GM21447 (cell line): ENCODE results near the gene HS3ST3A1.
"Not testable (repeated sequence)": the region's sequence is repeated elsewhere in the genome, so short reads cannot be mapped to it uniquely, and the experiment has no call there.

Source experiments
- ATAC-seq: cut with Tn5 transposase; IDR thresholded peaks from one replicate; pipeline ENCODE4 v1.9.1; 2021; ENCODE audit not compliant: unreplicated experiment

Gene HS3ST3A1

GRCh38 chr17:13496553-13497056 lies 105.1 kb downstream of the HS3ST3A1 start:
- not testable (repeated sequence) for ATAC-seq

DNA sequence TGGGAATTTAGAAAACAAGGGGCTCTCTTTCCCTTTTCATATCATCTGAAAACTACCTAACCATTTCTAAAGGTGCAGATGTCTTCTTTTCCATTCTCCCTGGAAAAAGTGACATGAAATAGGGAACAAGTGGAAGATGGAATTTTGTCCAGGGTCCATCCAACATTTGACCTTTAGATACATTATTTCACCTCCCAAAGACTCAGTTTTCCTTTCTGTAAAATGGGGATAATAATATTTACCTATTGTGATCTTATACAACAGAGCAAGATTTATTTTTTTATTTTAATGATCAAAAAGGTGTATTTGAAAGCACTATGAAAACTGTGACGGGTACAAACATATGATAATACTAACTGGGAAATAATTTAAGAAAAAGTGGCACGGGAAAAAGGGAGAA lies 106.3 kb downstream of the HS3ST3A1 start:
- no peak for ATAC-seq

DNA sequence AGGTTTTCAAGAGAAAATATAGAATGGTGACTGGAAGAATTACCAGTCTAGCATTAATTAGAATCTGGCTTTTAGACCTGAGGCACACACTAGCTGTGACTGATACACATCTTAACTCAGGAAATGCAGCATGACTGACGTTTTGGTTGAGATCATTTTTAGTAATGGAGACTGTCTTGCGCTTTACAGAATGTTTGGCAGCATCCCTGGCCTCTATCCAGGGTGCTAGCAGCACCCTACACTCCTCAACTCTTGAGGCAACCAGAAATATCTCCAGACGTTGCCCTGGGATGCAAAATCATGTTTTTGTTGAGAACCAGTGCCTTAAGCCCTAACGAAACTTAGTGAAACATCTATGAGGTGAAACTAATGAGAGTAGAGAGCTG lies 109.0 kb downstream of the HS3ST3A1 start:
- no peak for ATAC-seq

DNA sequence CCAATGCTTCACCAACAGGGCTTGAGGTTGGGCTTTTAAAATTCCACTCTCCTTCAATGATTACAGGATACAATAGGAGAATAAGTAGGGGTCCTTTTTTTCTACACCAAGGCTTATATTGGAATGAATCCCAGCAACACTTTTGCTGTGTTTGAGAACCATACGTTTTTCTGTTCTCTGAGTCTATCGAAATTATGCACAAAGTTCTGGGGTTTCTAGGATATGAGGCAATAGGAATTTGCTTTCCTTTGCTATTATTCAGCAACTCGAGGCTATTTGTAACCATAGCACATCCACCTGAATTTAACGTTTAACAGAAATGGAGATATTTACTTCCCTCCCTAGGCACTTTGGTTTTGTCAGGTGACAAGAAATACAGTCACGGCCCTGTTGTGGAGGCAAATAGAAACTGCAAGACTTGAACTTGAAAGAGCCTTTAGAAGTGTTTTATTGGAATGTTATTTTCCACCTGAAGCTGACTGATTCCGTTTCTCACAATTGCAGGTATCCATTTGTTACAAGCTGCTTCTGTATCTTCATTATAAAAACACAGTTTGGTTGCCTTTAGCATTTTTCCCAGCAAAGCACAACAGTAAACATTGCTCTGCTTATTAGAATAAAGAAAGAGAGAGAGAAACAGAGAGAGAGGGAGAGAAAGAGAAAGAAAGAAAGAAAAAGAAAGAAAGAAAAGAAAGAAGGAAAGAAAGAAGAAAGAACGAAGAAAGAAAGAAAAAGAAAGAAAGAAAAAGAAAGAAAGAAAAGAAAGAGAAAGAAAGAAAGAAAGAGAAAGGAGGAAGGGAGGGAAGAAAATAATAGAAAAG lies 109.6 kb downstream of the HS3ST3A1 start:
- no peak for ATAC-seq

DNA sequence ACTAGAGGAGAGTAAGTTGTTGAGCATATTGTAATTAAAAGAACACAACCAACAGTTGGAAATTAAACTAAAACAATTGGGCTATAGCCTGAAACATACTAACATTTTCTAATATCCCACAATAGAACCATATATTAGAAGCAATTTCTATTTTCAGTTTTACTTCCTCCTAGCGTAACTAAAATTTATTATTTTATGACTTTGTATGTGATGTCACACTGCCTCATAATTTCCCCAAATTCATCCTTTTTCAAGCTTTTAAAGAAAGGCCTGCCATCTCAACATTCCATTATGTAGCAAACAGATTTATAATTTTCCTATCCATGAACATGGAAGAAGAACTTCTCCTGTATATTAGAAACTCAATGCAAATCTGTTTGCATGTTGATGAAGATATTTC lies 110.2 kb downstream of the HS3ST3A1 start:
- no peak for ATAC-seq

GRCh38 chr17:13490906-13491482 lies 110.7 kb downstream of the HS3ST3A1 start:
- no peak for ATAC-seq

- ATAC-seq, result no peak
Measured at GRCh38 chr17:13490427-13490826, 111.3 kb downstream of the HS3ST3A1 start.

- ATAC-seq, result no peak
Measured at GRCh38 chr17:13485327-13485726, 116.4 kb downstream of the HS3ST3A1 start.

DNA sequence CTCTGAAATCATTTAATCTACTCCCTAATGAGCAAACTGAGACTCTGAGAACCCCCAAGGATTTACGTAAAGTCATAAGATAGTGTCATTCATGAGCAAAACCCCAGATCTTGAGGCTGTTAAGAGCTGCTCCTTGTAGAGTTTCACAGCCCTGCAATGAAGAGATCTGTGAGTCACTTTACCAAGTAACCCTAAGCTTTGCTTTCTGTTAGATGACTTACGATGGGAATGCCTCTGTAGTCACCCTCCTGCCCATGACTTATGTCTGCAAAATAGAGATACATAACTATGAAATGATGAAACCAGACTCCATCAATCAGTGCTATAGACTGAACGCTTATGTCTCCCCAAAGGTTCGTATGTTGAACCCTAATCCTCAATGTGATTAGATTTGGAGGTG lies 117.7 kb downstream of the HS3ST3A1 start:
- ATAC-seq, result no peak

- ATAC-seq, result no peak
Measured at GRCh38 chr17:13480877-13481276, 120.9 kb downstream of the HS3ST3A1 start.

- ATAC-seq, result no peak
Measured at GRCh38 chr17:13478326-13478830, 123.4 kb downstream of the HS3ST3A1 start.

GRCh38 chr17:13477180-13477611 lies 124.5 kb downstream of the HS3ST3A1 start:
- ATAC-seq, result no peak

GRCh38 chr17:13476720-13477119 lies 125.0 kb downstream of the HS3ST3A1 start:
- no peak for ATAC-seq

DNA sequence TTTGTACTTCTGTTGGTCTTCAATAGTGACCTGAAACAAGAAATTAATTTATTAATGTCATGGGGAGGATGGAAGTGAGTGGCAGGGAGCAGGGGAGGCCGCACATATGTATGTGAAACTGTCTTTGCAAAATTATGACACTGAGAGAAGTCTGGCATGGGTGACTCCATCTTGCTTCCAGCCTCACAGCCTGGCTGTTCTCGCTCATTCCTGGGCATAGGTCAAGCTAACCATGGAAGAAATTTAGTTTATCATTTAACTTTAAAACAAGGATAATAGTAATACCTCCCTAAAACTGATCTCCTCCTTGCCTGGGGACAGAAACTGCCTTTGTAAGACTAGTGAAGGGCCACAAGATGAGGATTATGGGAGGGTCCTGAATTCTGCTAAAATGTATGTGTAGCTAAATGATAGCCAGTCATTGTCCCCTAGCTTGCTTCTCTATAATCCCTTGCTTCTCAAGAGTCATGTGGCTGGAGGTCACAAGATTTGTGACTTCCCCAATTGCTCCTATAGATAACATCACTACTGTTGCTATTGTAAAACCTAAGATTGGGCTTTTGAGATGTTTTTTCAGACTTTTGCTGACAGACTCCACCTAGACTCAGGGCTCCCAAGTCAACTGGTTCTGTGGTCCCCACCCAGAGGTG lies 126.0 kb downstream of the HS3ST3A1 start:
- no peak for ATAC-seq

- ATAC-seq, result no peak
Measured at GRCh38 chr17:13474073-13474800, 127.5 kb downstream of the HS3ST3A1 start.

- no peak for ATAC-seq
Measured at GRCh38 chr17:13465678-13466077, 136.1 kb downstream of the HS3ST3A1 start.

DNA sequence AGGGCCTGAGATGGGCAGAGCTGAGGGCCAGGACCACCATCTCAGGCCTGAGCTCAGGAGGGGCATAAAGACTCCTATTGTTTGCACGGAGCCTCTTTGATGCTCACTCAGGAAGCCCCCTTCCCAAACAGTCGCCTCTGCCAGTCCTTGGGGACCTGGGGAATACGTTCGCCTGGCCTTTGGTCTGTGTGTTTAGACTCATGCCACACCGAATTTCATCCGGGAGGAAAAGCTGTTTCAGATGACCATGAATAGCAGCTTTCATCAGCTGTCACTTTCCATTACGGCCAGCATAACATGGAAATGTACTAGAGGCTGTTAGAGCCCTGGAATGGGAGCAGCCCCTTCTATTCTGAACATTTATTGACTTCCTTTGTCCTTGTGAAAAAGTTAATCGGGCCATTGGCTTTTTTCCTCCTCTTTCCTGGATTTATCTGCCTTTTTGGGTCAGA lies 139.0 kb downstream of the HS3ST3A1 start:
- ATAC-seq, result no peak

- no peak for ATAC-seq
Measured at GRCh38 chr17:13462146-13462545, 139.6 kb downstream of the HS3ST3A1 start.

DNA sequence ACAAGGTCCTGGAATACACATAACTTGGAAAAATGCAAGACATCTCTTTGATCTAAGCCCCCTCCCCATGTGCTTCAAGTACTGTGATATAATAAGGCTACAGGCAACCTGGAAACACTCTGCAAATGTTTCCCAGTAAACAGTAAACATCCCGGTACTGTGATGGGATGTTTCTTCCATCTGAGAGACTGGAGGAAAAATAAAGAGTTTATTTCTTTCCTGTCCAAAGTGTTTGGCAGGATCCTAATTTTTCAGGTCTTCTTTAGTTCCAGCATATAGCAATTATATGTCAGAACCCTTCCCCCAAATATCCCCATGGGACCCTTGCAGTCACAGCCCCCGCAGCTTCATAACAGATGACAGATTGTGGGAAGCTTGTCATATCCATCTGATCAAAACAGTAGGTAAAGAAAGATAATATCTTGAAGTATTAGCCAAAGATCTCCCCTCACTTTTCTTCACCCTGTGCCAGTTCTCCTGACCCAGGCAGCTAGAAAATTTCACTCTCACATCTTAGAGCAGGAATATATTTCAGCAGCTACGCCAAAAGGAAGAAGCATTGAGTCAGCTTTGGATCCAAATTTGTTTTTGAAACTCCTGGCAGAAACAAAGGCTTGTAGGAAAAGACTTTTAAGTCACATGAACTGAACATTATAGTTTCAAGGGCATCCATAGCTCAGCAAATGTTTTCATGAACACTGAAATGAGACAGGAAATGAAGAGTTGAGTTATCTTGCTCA lies 141.3 kb downstream of the HS3ST3A1 start:
- ATAC-seq, result no peak

GRCh38 chr17:13457783-13458182 lies 143.9 kb downstream of the HS3ST3A1 start:
- no peak for ATAC-seq
